Lung (tissue), 12 donors: Measurements from ENCODE around the gene COL8A1. TPM values are rescaled to one million over a fixed set of nuclear protein-coding genes. Genes with fewer than 3 reads are reported as not detected.

Experiments used
- ATAC-seq: fragments of 200-7000 bp; cut with Tn5 transposase; one replicate; pipeline ENCODE4 v1.9.1; 2020; ENCODE audit warnings: moderate number of reproducible peaks; ENCODE audit not compliant: insufficient read depth, low FRiP score
- DNase-seq, 3 donors: peaks; one replicate each; pipeline ENCODE4 v3.0.0-alpha.2; 2013 to 2017
- H3K27ac ChIP-seq, 2 donors: one replicate each; pipeline ENCODE4 v1.5.1; 2013; ENCODE audit warnings: mild to moderate bottlenecking in 2 of 2, moderate library complexity in 2 of 2, control low read depth in 1 of 2, inconsistent platforms in 1 of 2, low read depth in 1 of 2, low read length in 1 of 2
- H3K27me3 ChIP-seq, 3 donors: one replicate each; pipeline ENCODE4 v1.5.1; 2013; ENCODE audit warnings: low read length in 2 of 3; ENCODE audit not compliant: control insufficient read depth in 3 of 3, insufficient read depth in 3 of 3
- H3K36me3 ChIP-seq, 4 donors: one replicate each; pipeline ENCODE4 v1.5.1; 2013; ENCODE audit warnings: low read length in 4 of 4, mild to moderate bottlenecking in 1 of 4, moderate library complexity in 1 of 4; ENCODE audit not compliant: control insufficient read depth in 4 of 4, insufficient read depth in 4 of 4
- H3K4me1 ChIP-seq, 5 donors: one replicate each; pipeline ENCODE4 v1.5.1; 2013; ENCODE audit warnings: low read length in 5 of 5, mild to moderate bottlenecking in 2 of 5, moderate library complexity in 1 of 5; ENCODE audit not compliant: control insufficient read depth in 5 of 5, insufficient read depth in 5 of 5
- H3K4me3 ChIP-seq: one replicate; pipeline ENCODE4 v1.5.1; 2013; ENCODE audit warnings: mild to moderate bottlenecking, control low read depth, moderate library complexity
- H3K9ac ChIP-seq, 2 donors: one replicate each; pipeline ENCODE4 v1.5.1; 2013; ENCODE audit warnings: low read length in 2 of 2, control low read depth in 1 of 2; ENCODE audit not compliant: insufficient read depth in 1 of 2
- H3K9me3 ChIP-seq, 4 donors: one replicate each; pipeline ENCODE4 v1.5.1; 2013; ENCODE audit warnings: low read length in 3 of 4, mild to moderate bottlenecking in 1 of 4, moderate library complexity in 1 of 4; ENCODE audit not compliant: control insufficient read depth in 4 of 4, insufficient read depth in 3 of 4
- whole genome bisulfite sequencing, 2 donors: extraction: QIAGEN DNeasy Blood & Tissue Kit; methylation state at CpG; one replicate each; pipeline ENCODE4 v1.1.7; 2013; 5-methylcytosine and 5-hydroxymethylcytosine counted together
- polyA plus RNA-seq, 2 donors: library from polyadenylated mRNA; stranded (reverse); fragments of 200-250 nt; gene quantifications; one replicate each; pipeline ENCODE4 v1.2.1, GENCODE V29; 2013
- total RNA-seq, 2 donors: library from RNA; depleted of rRNA in 1 of 2; stranded (reverse); fragments of >200 nt in 1 of 2; gene quantifications; one replicate each; pipeline ENCODE4 v1.2.1, GENCODE V29; 2014 to 2021
- TF ChIP-seq, protein P1 (sequence below): IDR thresholded peaks from 2 replicates; pipeline ENCODE4 v1.5.1; 2012; ENCODE audit warnings: mild to moderate bottlenecking; ENCODE audit errors: control extremely low read depth, extremely low read depth
- donor health status: control.
- donor health status: control.
- donor health status: Bipolar disorder and iron deficiency.
- donor health status: healthy.
- donor health status: DM: yes; HTN: yes; CAD: no.

The COL8A1 gene
- total and polyA plus RNA-seq, 4 donors: 19.5 to 84.6 (median 57.1) TPM

DNA sequence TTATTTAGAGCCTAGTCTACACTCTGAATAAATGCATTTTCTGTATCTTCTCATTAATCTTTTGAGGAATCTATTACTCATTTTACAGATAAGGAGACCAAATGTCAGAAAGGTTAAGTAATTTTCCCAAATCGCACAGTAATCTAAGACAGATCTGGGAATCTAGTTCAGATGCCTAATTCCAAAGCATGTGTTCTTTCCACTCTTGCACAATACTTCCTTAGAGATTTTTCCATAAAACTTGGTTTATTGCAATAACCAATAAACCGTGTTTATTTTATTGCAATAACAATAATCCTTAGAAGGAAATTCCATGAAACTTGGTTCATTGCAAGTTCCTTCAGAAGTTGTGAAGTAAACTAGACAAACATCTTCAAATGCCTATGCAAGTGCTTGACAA is 17.4 kb upstream of the COL8A1 start:
- Histone ChIP-seq H3K9ac (no peak overlapping the region), H3K27me3 (no peaks in the 10 kb centered on the region), H3K9me3 (no peaks in the 10 kb centered on the region), H3K36me3 (no peaks in the 10 kb centered on the region), H3K4me1 (peaks cover 0 to 6% (median 0%) of the 10 kb centered on the region in 5 donors), H3K4me3 (no peak overlapping the region), H3K27ac (no peak overlapping the region)
- no peak for ATAC-seq
- TF ChIP-seq, protein P1, sequence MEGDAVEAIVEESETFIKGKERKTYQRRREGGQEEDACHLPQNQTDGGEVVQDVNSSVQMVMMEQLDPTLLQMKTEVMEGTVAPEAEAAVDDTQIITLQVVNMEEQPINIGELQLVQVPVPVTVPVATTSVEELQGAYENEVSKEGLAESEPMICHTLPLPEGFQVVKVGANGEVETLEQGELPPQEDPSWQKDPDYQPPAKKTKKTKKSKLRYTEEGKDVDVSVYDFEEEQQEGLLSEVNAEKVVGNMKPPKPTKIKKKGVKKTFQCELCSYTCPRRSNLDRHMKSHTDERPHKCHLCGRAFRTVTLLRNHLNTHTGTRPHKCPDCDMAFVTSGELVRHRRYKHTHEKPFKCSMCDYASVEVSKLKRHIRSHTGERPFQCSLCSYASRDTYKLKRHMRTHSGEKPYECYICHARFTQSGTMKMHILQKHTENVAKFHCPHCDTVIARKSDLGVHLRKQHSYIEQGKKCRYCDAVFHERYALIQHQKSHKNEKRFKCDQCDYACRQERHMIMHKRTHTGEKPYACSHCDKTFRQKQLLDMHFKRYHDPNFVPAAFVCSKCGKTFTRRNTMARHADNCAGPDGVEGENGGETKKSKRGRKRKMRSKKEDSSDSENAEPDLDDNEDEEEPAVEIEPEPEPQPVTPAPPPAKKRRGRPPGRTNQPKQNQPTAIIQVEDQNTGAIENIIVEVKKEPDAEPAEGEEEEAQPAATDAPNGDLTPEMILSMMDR: no peak
- WGBS, 2 donors: 80 to 88% methylated on average over 2 of the region's 2 CpGs
- no peak for DNase-seq

DNA sequence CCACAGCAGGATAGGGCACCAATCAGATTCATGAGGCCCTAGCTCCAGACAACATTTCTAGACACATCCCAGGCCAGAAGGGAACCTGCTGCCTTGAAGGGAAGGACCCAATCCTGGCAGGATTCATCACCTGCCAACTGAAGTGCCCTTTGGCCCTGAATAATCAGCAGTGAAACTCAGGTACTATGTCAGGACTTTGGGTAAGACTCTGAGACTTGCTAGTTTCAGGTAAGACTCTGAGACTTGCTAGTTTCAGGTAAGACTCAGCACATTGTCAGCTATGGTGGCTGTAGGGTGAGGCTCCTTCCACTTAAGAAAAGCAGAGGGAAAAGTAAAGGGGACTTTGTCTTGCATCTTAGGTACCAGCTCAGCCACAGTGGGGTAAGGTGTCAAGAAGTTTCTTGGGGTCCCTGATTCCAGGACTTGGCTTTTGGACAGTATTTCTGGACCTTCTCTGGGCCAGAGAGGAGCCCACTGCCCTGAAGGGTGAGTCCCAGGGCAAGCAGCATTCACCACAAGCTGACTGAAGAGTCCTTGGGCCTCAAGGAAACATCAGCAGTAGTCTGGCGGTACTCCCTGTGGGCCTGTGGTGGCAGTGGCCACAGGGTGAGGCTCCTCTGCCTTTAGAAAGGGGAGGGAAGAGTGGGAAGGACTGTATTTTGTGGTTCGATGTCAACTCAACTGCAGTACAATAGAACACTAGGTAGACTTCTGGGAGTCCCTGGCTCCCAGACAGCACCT is 13.7 kb upstream of the COL8A1 start:
- no peak overlapping the region for H3K4me3 ChIP-seq
- H3K36me3 ChIP-seq: no peaks in the 10 kb centered on the region
- ATAC-seq (no peak), DNase-seq (no peak)
- H3K27ac ChIP-seq: no peak overlapping the region
- no peaks in the 10 kb centered on the region for H3K9me3 ChIP-seq
- H3K4me1 ChIP-seq: peaks cover 0 to 9% (median 0%) of the 10 kb centered on the region in 5 donors
- 93 to 95% methylated on average over 2 of the region's 2 CpGs for WGBS, 2 donors
- no peak overlapping the region for H3K9ac ChIP-seq
- H3K27me3 ChIP-seq: no peaks in the 10 kb centered on the region
- TF ChIP-seq, protein P1: no peak

DNA sequence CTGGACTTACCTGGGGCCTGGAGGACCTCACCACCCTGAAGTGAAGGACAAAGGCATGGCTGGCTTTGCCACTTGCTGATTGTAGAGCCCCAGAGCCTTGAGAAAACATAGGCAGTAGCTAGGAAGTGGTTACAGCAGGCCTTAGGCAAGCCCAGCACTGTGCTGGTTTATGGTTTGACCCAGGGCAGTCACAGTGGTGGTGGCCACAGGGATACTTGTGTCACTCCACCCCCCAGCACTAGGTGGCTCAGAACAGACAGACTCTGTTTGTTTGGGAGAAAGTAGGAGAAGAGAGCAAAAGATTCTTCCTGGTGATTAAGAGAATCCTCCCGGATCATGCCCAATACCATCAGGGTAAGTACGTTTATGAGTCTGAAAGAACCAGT is 13.2 kb upstream of the COL8A1 start:
- WGBS, 2 donors: 65 to 70% methylated on average over 2 of the region's 2 CpGs

More for the DNA sequence above, 13.2 kb upstream of the COL8A1 start:
- ATAC-seq (no peak), DNase-seq (no peak)
- no peaks in the 10 kb centered on the region for H3K27me3 ChIP-seq
- no peak overlapping the region for H3K4me3 ChIP-seq
- H3K27ac ChIP-seq: no peak overlapping the region
- H3K36me3 ChIP-seq: no peaks in the 10 kb centered on the region
- TF ChIP-seq, protein P1: no peak
- H3K4me1 ChIP-seq: peaks cover 0 to 9% (median 0%) of the 10 kb centered on the region in 5 donors
- H3K9ac ChIP-seq: no peak overlapping the region
- H3K9me3 ChIP-seq: no peaks in the 10 kb centered on the region
